H1 (cell line): ENCODE data around the gene NELL2. TPM values are rescaled to one million over a fixed set of nuclear protein-coding genes. Genes with fewer than 3 reads are reported as not detected.

ENCODE experiments used
- FOSL1 ChIP-seq: IDR thresholded peaks from 2 replicates; pipeline ENCODE4 v1.6.1; 2011; ENCODE audit warnings: mild to moderate bottlenecking, low read depth, low read length, moderate library complexity; ENCODE audit not compliant: insufficient read depth
- GTF2F1 ChIP-seq: IDR thresholded peaks from 2 replicates; pipeline ENCODE4 v1.6.1; 2012; ENCODE audit warnings: low read depth, low read length, improper control_type of control experiment, borderline replicate concordance
- HDAC6 ChIP-seq: IDR thresholded peaks from one replicate; pipeline ENCODE4 v1.7.1; 2012; ENCODE audit warnings: low read depth, mild to moderate bottlenecking, inconsistent platforms, low read length, moderate library complexity
- polyA plus RNA-seq, 7 experiments: library from polyadenylated mRNA; depleted of rRNA in 3 of 7; stranded (reverse) in 5 of 7; unstranded in 2 of 7; fragments of >200 nt in 5 of 7; fragments of 200-250 nt in 2 of 7; gene quantifications; 1 replicate in 5 of 7; 2 replicates in 1 of 7; 4 replicates in 1 of 7; pipeline versions ENCODE4 v1.2.1 to v1.2.3, GENCODE V29; 2011 to 2013; ENCODE audit warnings: missing spikeins in 2 of 7, mixed read lengths in 2 of 7
- total RNA-seq: library from RNA; stranded (reverse); fragmentation: NEBNext Ultra II Directional; extraction: Animal tissue kit (Norgen Biotek cat#: 25700); gene quantifications from 2 replicates; pipeline ENCODE4 v1.2.1, GENCODE V29; 2021
- TF ChIP-seq, protein P1 (sequence below): fragments of 300-600 bp; sonication (generic); IDR thresholded peaks from 2 replicates; pipeline ENCODE4 v1.7.1; 2012; ENCODE audit warnings: low read length, moderate library complexity, mild to moderate bottlenecking, inconsistent platforms; ENCODE audit not compliant: insufficient replicate concordance

Gene NELL2
- total and polyA plus RNA-seq, 2 of the 8 experiments (the other 6 are each of a cell fraction or from before 2014, with no cell fraction given), result 54.2 to 56.8 TPM

DNA sequence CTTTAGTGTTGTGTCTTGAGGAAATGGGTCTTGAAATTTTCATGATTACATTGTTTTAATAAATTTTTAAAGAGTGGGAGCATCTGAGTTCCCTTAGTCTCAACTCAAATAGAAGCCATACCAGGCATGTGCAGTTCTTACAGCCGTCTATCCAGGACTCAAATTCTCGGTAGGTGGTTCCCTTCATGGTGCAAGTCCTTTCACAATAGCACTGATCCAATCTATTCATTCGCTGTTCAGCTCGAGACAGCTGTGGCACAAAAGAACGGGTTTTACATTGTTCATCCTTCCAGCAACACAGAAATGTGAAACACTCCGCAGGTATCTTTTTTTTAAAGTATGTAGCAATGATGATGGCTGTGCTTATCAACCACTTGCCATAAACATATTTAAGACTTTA is 100.2 kb downstream of the NELL2 start (continued):
- TF ChIP-seq, protein P1, sequence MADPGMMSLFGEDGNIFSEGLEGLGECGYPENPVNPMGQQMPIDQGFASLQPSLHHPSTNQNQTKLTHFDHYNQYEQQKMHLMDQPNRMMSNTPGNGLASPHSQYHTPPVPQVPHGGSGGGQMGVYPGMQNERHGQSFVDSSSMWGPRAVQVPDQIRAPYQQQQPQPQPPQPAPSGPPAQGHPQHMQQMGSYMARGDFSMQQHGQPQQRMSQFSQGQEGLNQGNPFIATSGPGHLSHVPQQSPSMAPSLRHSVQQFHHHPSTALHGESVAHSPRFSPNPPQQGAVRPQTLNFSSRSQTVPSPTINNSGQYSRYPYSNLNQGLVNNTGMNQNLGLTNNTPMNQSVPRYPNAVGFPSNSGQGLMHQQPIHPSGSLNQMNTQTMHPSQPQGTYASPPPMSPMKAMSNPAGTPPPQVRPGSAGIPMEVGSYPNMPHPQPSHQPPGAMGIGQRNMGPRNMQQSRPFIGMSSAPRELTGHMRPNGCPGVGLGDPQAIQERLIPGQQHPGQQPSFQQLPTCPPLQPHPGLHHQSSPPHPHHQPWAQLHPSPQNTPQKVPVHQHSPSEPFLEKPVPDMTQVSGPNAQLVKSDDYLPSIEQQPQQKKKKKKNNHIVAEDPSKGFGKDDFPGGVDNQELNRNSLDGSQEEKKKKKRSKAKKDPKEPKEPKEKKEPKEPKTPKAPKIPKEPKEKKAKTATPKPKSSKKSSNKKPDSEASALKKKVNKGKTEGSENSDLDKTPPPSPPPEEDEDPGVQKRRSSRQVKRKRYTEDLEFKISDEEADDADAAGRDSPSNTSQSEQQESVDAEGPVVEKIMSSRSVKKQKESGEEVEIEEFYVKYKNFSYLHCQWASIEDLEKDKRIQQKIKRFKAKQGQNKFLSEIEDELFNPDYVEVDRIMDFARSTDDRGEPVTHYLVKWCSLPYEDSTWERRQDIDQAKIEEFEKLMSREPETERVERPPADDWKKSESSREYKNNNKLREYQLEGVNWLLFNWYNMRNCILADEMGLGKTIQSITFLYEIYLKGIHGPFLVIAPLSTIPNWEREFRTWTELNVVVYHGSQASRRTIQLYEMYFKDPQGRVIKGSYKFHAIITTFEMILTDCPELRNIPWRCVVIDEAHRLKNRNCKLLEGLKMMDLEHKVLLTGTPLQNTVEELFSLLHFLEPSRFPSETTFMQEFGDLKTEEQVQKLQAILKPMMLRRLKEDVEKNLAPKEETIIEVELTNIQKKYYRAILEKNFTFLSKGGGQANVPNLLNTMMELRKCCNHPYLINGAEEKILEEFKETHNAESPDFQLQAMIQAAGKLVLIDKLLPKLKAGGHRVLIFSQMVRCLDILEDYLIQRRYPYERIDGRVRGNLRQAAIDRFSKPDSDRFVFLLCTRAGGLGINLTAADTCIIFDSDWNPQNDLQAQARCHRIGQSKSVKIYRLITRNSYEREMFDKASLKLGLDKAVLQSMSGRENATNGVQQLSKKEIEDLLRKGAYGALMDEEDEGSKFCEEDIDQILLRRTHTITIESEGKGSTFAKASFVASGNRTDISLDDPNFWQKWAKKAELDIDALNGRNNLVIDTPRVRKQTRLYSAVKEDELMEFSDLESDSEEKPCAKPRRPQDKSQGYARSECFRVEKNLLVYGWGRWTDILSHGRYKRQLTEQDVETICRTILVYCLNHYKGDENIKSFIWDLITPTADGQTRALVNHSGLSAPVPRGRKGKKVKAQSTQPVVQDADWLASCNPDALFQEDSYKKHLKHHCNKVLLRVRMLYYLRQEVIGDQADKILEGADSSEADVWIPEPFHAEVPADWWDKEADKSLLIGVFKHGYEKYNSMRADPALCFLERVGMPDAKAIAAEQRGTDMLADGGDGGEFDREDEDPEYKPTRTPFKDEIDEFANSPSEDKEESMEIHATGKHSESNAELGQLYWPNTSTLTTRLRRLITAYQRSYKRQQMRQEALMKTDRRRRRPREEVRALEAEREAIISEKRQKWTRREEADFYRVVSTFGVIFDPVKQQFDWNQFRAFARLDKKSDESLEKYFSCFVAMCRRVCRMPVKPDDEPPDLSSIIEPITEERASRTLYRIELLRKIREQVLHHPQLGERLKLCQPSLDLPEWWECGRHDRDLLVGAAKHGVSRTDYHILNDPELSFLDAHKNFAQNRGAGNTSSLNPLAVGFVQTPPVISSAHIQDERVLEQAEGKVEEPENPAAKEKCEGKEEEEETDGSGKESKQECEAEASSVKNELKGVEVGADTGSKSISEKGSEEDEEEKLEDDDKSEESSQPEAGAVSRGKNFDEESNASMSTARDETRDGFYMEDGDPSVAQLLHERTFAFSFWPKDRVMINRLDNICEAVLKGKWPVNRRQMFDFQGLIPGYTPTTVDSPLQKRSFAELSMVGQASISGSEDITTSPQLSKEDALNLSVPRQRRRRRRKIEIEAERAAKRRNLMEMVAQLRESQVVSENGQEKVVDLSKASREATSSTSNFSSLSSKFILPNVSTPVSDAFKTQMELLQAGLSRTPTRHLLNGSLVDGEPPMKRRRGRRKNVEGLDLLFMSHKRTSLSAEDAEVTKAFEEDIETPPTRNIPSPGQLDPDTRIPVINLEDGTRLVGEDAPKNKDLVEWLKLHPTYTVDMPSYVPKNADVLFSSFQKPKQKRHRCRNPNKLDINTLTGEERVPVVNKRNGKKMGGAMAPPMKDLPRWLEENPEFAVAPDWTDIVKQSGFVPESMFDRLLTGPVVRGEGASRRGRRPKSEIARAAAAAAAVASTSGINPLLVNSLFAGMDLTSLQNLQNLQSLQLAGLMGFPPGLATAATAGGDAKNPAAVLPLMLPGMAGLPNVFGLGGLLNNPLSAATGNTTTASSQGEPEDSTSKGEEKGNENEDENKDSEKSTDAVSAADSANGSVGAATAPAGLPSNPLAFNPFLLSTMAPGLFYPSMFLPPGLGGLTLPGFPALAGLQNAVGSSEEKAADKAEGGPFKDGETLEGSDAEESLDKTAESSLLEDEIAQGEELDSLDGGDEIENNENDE, result no peak
- TF ChIP-seq HDAC6 (no peak), FOSL1 (no peak), GTF2F1 (no peak)
